Ramos (cell line): ENCODE results near the gene AKR1C4.

Source experiments
- in situ Hi-C: fragments of 300-500 bp; cut with MboI; formaldehyde crosslinking; loops from one replicate; pipeline ENCODE4 v1.14.3; 2022; ENCODE audit warnings: low sequenced_read_pairs; ENCODE audit not compliant: unreplicated experiment

Gene AKR1C4

DNA sequence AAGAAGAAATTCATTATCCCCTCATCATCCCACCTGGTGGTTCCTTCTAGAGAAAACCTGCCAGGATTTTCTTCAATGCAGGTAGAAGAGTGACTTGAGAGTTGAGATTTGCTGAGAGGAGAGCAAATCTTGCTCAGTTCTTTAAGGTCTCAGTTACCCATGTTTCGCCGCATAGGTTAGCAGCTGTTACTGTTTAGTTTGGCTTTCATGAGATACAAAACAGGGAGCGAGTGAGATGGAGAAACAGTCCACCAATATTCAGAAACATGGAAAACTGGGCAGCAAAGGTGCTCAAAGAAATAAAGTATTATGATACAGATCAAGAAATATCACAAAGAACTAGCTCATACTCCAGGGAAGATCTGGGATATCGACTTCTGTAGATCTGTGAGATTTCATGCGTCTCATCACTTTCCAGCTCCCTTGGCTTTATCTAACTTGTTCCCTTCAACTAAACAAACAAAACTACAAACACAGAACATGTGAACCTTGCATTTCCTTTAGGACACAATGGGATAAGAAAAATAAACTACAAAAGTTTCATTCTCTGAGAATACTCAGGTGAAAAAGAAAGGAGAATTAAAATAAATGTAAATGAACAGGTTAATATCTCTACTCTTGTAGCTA is 63.4 kb downstream of the AKR1C4 start:
- in situ Hi-C loops: no loop called here

DNA sequence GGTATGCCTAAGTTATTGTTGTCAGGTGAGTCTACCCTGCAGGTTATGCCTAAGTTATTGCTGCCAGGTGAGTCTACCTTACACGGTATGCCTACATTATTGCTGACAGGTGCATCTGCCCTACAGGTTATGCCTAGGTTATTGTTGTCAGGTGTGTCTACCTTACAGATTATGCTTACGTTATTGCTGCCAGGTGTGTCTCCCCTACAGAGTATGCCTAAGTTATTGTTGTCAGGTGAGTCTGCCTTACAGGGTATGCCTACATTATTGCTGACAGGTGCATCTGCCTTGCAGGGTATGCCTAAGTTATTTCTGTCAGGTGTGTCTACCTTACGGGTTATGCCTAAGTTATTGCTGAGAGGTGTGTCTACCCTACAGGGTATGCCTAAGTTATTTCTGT is 64.2 kb downstream of the AKR1C4 start:
- in situ Hi-C loops: no loop called here

GRCh38 chr10:5265139-5265538 is 68.5 kb downstream of the AKR1C4 start:
- in situ Hi-C loops: no loop called here

GRCh38 chr10:5266351-5266750 is 69.7 kb downstream of the AKR1C4 start:
- in situ Hi-C loops: no loop called here

- in situ Hi-C loops: no loop called here
Measured at GRCh38 chr10:5266804-5267203, 70.2 kb downstream of the AKR1C4 start.

DNA sequence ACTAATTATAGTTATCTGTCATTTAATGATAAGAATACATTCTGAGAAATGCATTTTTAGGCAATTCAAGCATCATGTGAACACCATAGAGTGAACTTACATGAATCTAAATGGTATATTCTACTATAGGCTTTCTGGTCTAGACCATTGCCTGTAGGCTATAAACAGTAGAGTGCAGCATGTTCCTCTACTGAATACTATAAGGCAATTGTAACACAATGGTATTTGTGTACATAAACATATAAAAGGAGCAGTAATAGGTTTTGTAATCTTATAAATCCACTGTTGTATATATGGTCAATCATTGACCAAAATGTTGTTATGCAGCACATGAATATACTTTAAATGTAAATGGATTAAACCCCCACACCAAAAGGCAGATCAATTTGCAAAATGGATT is 71.6 kb downstream of the AKR1C4 start:
- in situ Hi-C loops: no loop called here
